Calu3 (cell line): Measurements from ENCODE around the gene AGPAT3. TPM values are rescaled to one million over a fixed set of nuclear protein-coding genes. Genes with fewer than 3 reads are reported as not detected.

Experiments
- BruUV-seq: library from RNA; stranded (reverse); fragments of 400-500 nt; replicated peaks from 2 replicates; lab custom pipeline; 2021; lab: Mats Ljungman, UMichigan
- CTCF ChIA-PET: fragments of 300-600 bp; sonication (Branson Sonifier 250); formaldehyde crosslinking; loops from one replicate; lab custom pipeline; 2022; ENCODE audit warnings: antibody characterized with exemption; lab: Charles Lee
- DNase-seq: peaks from one replicate; pipeline ENCODE4 v3.0.0; 2022
- H3K27ac Mint-ChIP-seq: one replicate; pipeline ENCODE4 v1.8.0; 2022; ENCODE audit warnings: mixed read lengths; ENCODE audit not compliant: unreplicated experiment
- H3K27me3 Mint-ChIP-seq: one replicate; pipeline ENCODE4 v1.8.0; 2022; ENCODE audit warnings: mixed read lengths; ENCODE audit not compliant: unreplicated experiment
- H3K36me3 Mint-ChIP-seq: one replicate; pipeline ENCODE4 v1.8.0; 2022; ENCODE audit warnings: mild to moderate bottlenecking, moderate library complexity, mixed read lengths; ENCODE audit not compliant: insufficient read depth, unreplicated experiment
- H3K4me1 Mint-ChIP-seq: one replicate; pipeline ENCODE4 v1.8.0; 2022; ENCODE audit warnings: mild to moderate bottlenecking, low read depth, mixed read lengths; ENCODE audit not compliant: unreplicated experiment
- H3K4me3 Mint-ChIP-seq: one replicate; pipeline ENCODE4 v1.8.0; 2022; ENCODE audit warnings: mild to moderate bottlenecking, low read depth, moderate library complexity, mixed read lengths; ENCODE audit not compliant: unreplicated experiment
- H3K9me3 Mint-ChIP-seq: one replicate; pipeline ENCODE4 v1.8.0; 2022; ENCODE audit warnings: low read depth, mixed read lengths; ENCODE audit not compliant: unreplicated experiment
- CTCF ChIP-seq: fragments of 200-600 bp; IDR thresholded peaks from one replicate; pipeline ENCODE4 v1.8.0; 2022; ENCODE audit warnings: antibody characterized with exemption; ENCODE audit not compliant: unreplicated experiment
- intact Hi-C: fragments of 100-400 bp; cut with micrococcal nuclease; formaldehyde crosslinking; loops from one replicate; pipeline ENCODE4 v1.10.0; 2022; ENCODE audit not compliant: unreplicated experiment
- total RNA-seq: library from RNA; stranded (reverse); gene quantifications from 2 replicates; pipeline ENCODE4 v1.2.3, GENCODE V29; 2022

The AGPAT3 gene
- total RNA-seq, 1 experiment from 2014 or later = 61.2 TPM

- no peaks in the 10 kb centered on the region for H3K27me3 Mint-ChIP-seq
- intact Hi-C loops = no loop called here
- CTCF ChIA-PET = no interaction called here
- no peak overlapping the region for H3K4me3 Mint-ChIP-seq
- no peaks in the 10 kb centered on the region for H3K4me1 Mint-ChIP-seq
- no peak overlapping the region for H3K27ac Mint-ChIP-seq
- no TSS peak for BruUV-seq
- DNase-seq = no peak
- no peak for TF ChIP-seq CTCF
- H3K9me3 Mint-ChIP-seq = no peaks in the 10 kb centered on the region
- H3K36me3 Mint-ChIP-seq = peaks cover 20% of the 10 kb centered on the region
Observed at GRCh38 chr21:43979654-43980053, 114.6 kb downstream of the AGPAT3 start.

- no peaks in the 10 kb centered on the region for H3K27me3 Mint-ChIP-seq
- TF ChIP-seq CTCF = no peak
- H3K4me1 Mint-ChIP-seq = no peaks in the 10 kb centered on the region
- DNase-seq = no peak
- H3K36me3 Mint-ChIP-seq = peaks cover 17% of the 10 kb centered on the region
- no peak overlapping the region for H3K27ac Mint-ChIP-seq
- CTCF ChIA-PET = no interaction called here
- BruUV-seq = no TSS peak
- intact Hi-C loops = no loop called here
- no peaks in the 10 kb centered on the region for H3K9me3 Mint-ChIP-seq
- no peak overlapping the region for H3K4me3 Mint-ChIP-seq
Observed at GRCh38 chr21:43981151-43981870, 116.3 kb downstream of the AGPAT3 start.

GRCh38 chr21:43981871-43982210 is 116.8 kb downstream of the AGPAT3 start:
- Mint-ChIP-seq H3K36me3 (peaks cover 17% of the 10 kb centered on the region), H3K4me1 (no peaks in the 10 kb centered on the region), H3K27me3 (no peaks in the 10 kb centered on the region), H3K4me3 (no peak overlapping the region), H3K9me3 (no peaks in the 10 kb centered on the region), H3K27ac (no peak overlapping the region)
- TF ChIP-seq CTCF = no peak
- intact Hi-C loops = no loop called here
- CTCF ChIA-PET = no interaction called here
- no TSS peak for BruUV-seq
- no peak for DNase-seq

- no peak for TF ChIP-seq CTCF
- CTCF ChIA-PET = interaction anchor here (0.6 kb wide), 1 partner anchor 286 kb away, joined by 3 read pairs; no protein-coding TSS in a partner anchor
- no peaks in the 10 kb centered on the region for H3K4me1 Mint-ChIP-seq
- no peak overlapping the region for H3K4me3 Mint-ChIP-seq
- no peak for DNase-seq
- no peak overlapping the region for H3K27ac Mint-ChIP-seq
- no peaks in the 10 kb centered on the region for H3K9me3 Mint-ChIP-seq
- no TSS peak for BruUV-seq
- H3K36me3 Mint-ChIP-seq = peaks cover 13% of the 10 kb centered on the region
- no peaks in the 10 kb centered on the region for H3K27me3 Mint-ChIP-seq
- intact Hi-C loops = no loop called here
Observed at GRCh38 chr21:43982489-43983078, 117.6 kb downstream of the AGPAT3 start.
